Cerebellar cortex (tissue), 1 donor: ENCODE results near the gene PTPRN2.
"Not testable (repeated sequence)": the region's sequence is repeated elsewhere in the genome, so short reads cannot be mapped to it uniquely, and the experiment has no call there.

Source experiments
- DNase-seq: peaks from one replicate; pipeline ENCODE4 v3.0.0-alpha.2; 2015; ENCODE audit warnings: low spot score

Gene PTPRN2

DNA sequence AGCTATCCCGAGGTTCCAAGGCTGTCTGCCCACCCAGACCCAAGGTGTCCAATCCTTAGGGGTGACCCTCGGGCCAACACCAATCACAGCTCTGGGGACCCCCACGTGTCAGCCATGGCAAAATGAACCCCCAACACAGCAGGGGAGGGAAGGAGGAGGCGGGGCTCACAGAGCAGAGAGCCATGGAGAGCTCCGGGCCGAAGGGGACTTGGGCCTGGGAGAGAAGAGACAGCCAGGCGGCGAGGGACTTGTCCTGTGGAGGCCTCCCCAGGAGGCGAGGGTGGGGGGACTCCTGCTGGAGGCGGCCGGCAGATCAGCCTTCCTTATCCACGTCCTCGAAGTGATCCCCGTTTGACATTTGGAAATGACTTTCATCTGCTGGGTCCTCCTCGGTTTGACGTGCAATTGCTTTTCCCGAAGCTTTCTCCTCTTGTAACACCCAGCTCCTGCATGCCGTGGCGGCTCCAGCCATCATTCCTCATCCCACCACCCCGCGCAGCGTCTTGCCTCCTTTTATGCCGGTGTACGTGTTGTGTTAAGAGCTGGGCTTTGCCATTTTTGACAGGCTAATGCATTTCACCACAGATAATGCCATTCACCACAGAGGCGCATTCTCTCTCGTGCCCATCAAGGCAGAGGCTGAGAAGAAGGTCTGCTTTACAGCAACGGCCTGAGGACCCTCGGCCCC, 913.5 kb downstream of the PTPRN2 start:
- DNase-seq: no peak

DNA sequence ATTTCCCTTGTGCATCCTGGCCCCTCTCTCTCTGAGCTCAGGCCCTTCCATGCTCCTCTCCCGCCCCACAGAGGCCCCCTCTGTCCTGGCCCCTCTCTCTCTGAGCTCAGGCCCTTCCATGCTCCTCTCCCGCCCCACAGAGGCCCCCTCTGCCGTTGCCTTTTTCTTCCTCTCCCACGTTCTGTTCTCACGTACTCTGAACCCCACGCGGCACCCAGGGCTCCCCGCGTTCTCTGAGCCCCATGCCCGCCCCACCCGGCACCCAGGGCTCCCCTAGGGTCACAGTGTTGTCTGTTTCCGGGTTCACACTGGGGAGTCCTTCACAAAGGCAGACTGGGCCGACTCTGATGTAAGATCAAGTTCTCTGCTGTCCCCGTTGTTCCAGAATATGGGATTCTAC, 914.0 kb downstream of the PTPRN2 start:
- no peak for DNase-seq

DNA sequence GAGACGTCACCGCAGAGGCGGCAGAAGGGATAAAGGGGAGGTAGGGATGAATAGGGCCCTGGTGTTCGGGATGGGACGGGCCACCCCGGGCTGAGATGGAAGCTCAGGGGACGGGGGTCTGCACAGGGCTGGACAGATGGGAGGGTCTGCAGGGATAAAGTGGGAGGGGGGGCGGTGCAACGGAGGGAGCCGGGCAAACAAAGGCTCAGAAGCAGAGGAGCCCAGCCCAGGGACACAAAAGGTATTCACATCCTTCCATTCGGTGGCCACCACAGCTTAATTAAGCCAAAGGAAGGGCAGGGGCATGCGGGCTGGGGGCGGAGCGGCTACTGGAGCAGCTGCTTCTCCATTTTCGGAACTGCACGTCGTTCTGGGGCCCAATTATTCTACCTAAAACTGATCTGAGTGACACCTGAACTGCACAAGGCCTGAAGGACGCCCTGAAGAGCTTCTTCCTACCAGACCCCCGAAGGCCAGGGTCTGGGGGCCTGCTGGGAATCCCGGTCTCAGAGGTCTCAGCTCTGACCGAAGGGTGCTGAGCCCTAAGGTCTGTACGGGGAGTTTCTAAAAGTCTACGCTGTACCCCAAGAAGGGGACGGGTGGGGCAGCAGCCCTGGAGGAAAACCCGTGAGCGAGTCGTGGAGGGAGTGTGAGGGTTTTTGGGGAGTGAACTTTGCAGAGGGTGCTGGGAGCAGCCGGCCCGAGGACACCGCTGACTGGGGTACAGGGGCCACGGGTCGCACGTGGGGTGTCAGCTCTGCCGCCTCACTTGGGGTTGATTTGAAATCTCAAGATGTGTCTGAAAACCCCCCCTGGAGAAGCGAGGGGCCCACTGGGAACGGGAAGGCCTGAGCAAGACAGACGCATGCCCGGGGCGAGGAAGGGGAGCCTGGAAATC, 916.0 kb downstream of the PTPRN2 start:
- DNase-seq: no peak

DNA sequence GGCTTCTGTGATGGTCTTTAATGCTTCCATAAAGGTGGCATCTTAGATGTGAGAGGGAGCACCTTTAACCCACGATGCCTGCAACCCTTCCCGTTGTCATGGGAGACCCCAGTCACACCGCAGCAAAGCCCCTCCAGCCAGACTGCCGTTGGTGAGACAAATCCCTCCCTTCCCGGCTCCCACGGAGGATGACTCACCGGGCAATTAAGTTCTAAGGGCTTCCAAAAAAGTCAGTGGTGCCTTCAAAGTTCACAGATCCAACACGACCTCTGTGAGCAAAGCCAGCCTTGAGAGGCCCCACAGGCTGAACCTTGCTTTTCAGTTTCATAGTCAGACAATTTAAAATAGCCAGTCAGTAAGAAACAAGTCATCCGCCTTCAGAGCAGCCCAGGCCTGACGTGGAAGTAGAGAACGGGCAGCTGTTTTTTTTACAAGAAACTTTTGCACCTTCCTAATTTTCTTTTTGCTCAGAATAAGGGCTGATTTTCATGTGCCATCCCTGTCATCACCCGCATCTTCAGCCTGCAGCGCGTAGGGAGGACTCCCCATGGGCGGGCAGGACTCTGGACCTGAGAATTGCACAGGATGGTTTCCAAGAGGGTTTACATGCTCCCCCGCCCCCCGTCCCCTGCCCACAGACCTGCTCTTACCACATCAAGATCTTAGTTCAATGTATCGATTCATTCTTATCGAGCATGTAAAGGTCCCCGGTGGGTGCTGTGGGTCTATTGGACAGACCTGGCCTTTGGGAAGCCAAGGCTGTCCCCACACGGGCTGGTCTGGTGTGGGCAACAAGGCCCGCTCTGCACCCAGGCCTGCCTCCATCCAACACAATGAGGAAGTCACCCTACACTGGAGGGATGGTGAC, 916.9 kb downstream of the PTPRN2 start:
- DNase-seq: no peak

DNA sequence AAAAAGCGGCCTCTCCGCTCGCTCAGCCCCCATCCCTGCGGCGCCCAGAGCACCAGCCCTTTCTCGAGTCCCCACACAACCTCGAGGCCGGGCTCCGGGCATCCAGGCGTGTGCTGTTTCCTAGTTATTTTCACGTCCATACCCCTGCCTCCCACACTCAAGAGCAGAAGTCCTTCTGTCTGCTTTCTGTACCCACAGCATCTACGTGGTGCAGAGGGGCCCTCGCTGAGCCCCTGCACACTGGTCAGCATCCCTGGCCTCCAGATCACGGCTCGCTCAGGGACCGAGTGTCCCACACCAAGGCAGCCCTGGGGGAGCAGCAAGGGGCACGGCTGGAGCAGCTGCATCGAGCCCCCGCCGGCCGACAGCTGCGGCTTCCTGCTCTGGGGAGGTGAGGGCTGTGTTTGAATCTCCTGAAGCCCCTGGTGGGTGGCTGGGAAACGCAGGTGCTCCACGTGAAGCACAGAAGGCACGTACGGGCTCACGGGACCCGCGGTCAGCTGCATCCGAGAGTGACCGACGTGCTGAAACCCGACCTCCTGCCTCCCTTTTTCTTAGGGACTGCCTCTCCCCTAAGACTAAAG, 917.8 kb downstream of the PTPRN2 start:
- DNase-seq: no peak

- no peak for DNase-seq
These were observed 918.5 kb downstream of the PTPRN2 start for GRCh38 chr7:157668884-157669767.

GRCh38 chr7:157668221-157668883, 919.3 kb downstream of the PTPRN2 start:
- DNase-seq: no peak

DNA sequence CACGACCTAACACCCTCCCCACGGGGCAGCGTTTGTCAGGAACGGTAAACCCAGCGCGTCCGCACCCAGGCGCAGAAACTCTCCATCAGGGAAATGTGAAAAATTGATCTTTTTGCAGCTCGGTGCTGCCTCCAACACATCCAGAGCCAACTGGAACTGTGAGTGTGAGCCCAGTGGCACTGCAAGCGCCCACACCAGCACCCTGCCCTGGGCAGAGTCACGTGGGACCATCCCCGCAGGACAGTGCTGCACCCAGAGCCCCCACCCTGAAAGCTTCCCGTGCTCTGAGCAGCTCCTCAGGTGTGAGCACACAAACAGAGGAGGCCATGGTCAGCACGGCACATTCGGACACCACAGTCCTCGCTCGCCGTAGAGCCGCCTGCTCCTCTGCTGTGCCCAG, 919.9 kb downstream of the PTPRN2 start:
- no peak for DNase-seq

- DNase-seq: no peak
These were observed 920.4 kb downstream of the PTPRN2 start for GRCh38 chr7:157667261-157667660.

DNA sequence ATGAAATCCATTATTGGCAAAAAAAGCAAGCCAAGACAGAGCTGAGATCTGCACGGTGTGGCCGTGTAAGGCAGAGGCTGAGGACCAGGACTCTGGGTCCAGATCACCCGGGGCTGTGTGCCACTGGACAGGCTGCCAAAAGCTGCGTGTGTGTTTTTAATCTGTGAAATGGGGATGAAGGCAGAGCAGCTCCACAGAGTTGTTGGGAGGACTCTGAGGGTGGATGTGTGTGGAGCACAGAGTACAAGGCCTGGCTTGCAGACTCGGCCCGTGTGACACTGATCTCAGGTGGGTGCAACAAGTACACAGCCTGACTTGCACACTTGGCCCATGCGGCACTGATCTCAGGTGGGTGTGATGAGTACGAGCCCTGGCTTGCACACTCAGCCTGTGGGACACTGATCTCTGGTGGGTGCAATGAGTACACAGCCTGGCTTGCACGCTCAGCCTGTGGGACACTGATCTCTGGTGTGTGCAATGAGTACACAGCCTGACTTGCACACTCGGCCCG, 921.0 kb downstream of the PTPRN2 start:
- no peak for DNase-seq

GRCh38 chr7:157665634-157665988, 922.0 kb downstream of the PTPRN2 start:
- DNase-seq: not testable (repeated sequence)

DNA sequence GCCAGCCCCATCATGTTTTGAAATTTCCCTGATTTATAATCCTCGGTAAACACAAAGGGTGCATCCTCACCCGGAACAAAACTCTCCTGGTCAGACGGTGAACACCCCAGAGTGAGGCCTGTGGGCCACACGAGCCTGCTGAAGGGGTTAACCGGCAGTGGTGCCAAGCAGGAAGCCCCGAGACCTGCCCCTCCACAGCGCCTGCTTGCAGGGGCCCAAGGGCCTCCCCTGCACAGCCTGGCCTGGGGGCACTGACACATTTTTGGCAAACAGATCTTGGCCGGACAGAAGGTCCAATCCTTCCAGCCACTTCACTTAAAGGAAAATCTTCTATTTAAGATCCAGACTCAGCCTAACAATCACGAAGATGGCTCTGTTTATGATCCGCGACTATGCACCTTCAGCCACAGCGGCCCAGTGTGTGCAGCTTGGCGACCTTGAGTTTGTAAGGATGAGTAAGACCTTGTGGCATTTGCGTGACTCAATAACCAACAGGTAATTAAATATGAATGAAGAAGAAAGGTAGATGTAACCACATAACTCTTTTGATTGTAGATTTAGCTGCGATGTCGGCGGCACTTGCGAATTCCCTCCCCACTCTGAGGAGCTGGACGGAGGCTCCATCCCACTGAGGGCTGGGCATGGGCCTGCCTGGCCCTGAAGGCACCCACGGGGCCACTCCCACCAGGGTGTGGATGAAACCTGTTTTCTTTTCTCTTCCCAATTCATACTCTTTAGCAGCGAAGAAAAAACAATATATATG, 922.6 kb downstream of the PTPRN2 start:
- no peak for DNase-seq

DNA sequence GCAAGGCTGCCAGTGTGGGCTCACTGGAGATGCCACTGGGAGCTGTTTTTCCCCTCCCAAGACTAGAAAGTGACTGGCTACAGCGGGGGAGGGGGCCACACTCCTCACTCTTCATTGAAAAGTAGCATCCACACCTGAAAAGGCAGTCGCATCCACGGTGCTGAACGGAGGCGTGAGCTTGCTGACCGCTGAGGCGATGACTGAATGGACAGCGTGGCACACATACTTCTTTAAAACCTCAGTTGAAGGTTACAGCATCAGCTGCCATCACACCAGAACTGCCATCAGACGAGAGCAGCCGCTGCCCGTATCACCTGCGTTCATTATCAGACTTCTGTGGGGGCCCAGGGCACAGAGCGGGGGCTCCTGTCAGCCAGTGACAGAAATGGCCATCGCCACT, 923.6 kb downstream of the PTPRN2 start:
- no peak for DNase-seq

GRCh38 chr7:157662981-157663716, 924.5 kb downstream of the PTPRN2 start:
- DNase-seq: no peak

DNA sequence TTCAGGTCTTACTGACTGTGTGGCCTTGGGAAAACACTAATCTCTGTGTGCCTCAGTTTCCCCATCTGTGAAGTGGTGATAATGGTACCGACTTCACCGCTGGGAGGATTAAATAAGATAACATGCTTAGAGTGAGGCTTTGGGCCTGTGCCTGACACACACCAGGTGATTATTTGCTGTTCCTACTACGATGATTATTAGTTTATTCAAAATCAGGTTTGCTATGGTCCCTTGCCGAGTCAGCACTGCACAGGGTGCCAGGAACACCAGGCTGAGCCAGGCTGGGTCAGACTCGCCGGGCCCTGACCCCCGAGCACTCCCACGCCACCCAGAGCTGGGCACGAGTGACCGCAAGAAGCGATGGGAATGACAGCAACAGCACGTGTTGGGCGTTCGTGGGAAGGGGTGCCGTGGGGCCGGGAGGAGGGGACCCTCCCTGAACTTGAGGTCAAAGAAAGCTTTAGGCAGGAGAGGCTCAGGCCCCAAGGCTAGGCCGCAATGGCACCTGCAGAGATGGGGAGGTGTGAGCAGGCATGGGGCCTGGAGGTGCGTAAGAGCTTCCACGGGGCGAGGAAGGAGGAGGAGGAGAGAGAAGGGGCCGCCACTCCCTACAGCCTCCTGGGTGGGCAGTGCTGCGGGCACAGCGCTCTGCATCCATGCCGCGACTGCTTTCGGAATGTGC, 925.4 kb downstream of the PTPRN2 start:
- no peak for DNase-seq

- no peak for DNase-seq
These were observed 926.0 kb downstream of the PTPRN2 start for GRCh38 chr7:157661611-157661975.

DNA sequence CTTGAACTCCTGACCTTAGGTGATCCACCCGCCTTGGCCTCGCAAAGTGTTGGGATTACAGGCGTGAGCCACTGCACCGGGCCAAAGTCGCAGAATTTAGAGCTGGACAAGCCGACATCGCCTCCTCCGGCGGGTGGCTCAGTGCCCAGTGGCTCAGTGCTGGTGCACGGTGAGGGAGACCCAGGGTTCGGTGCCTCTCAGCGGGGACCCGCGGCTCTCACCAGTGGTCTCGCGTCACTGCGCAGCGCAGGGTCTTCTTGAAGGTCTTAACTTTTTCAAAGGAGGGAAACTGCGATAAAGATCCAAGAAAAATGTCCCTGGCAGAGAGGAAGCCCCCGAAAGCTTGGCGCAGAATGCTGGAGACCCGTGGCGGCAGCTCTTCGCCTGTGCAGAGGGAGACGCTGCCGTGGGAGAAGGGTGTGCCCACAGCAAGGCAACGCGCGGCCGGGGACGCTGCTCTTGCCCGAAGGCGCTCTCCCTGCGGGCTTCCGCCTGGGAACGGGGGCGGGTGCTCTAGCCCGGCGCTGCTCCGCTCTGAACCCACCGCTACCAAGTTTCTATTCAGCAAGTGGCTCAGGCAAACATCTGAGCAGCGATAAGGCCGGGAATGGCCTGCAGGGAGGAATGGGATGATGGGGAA, 926.5 kb downstream of the PTPRN2 start:
- no peak for DNase-seq
